ENCODE measurements around the gene STAT3.

Gene STAT3

DNA sequence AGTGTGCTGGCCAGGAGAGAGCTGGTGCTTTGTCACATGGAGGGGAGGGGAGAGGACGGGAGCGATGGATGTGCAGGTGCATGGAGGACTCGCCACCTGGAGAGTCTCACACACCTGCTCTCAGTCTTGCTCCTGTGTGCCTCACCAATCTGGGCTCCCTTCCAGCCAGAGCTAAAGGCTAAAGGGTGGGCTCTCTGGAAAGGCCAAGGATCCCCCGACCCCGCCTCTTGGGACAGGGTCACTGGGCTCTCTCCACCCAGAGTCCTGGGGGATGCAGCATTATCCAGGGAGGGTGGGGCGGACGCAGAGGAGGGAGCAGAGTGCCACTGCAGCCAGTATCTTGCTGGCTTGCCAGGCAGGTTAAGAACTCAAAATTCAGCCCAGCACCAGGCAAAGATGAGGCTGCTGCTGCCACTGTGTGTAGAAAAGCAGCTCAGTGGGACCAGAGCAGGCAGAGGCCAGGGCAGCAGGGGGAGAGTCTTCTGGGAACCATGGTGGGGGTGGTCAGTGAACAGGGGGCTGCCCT is 106.6 kb downstream of the STAT3 start:
- Histone ChIP-seq H3K36me3 (ENCODE audit: insufficient read depth, low read length) (no peaks in the 10 kb centered on the region), H3K9me3 (ENCODE audit: low read depth, low read length) (no peaks in the 10 kb centered on the region), H3K27ac (no peak overlapping the region), H3K9ac (ENCODE audit: insufficient read length) (no peak overlapping the region), H3K4me3 (no peak overlapping the region)
- TF ChIP-seq EZH2 (IDR thresholded peaks at IDR 0.05), result no peak
- no peak for TF ChIP-seq FOXP2 (optimal IDR thresholded peaks at IDR 0.05; ENCODE audit: control extremely low read depth, extremely low read length, insufficient read depth)
- no peak for TF ChIP-seq POLR2AphosphoS5 (IDR thresholded peaks at IDR 0.05; ENCODE audit: borderline replicate concordance, low read depth, low read length)
- DNase-seq (ENCODE audit: low read depth, low spot score), result no peak

DNA sequence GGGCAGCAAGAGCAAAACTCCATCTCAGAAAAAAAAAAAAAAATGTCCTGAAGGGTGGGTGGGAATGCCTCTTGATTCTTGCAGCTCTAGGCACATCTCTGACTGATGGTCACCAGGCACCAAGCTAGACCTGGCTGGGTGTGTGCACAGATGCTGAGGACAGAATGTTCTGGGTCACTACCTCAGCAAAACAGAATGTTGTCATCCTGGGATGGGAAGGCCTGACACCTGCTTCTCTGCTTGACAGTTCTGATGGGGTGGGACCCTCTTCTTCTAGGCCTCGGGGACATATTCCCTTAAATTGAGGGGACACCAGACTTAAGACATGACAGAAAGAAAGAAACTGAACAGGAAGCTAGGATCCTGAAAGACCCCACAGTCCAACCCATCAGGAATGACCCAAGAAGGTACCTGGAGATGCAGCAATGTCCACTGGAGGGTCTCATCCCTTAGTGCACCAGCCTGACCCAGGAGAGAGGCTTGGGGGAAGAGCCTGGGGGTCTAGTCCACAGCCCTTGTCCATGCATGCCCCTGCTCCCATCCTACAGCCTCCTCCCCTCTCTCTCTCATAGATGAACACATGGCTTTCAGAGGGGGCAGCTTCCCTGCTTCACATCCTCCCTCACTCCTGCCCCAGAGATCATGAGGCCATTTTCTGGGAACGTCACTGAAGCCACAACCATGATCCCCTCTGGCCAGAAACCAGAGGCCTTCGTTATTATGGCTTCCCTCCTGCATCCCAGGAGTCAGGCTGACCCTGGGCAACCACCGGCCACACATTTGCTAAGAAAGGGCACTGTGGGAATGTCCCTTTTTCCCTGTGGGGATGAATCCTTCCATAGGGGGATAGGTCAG is 108.2 kb downstream of the STAT3 start:
- DNase-seq (ENCODE audit: low read depth, low spot score), result no peak
- H3K9me3 ChIP-seq (ENCODE audit: low read depth, low read length), result no peaks in the 10 kb centered on the region
- TF ChIP-seq POLR2AphosphoS5 (IDR thresholded peaks at IDR 0.05; ENCODE audit: borderline replicate concordance, low read depth, low read length) (no peak), EZH2 (IDR thresholded peaks at IDR 0.05) (no peak), FOXP2 (optimal IDR thresholded peaks at IDR 0.05; ENCODE audit: control extremely low read depth, extremely low read length, insufficient read depth) (no peak)
- no peaks in the 10 kb centered on the region for H3K36me3 ChIP-seq (ENCODE audit: insufficient read depth, low read length)
- no peak overlapping the region for H3K4me3 ChIP-seq
- no peak overlapping the region for H3K27ac ChIP-seq
- no peak overlapping the region for H3K9ac ChIP-seq (ENCODE audit: insufficient read length)

DNA sequence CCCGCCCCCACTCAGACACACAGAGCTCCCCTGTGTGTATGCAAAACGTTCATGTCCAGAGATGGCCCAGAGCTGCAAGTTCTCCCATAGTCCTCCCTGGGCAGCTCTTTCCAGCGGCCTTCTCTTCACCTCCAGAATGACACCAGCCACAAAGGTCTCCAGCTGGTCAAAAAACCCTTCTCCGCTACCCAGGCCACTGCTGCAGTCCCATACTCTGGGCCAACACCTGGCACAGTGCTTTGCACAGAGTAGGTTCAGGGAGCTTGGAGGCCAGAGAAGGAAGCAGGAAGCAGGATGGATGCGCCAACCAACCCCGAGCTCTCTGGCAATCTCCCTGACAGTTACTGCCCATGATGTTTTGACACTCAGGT is 110.9 kb downstream of the STAT3 start:
- no peaks in the 10 kb centered on the region for H3K9me3 ChIP-seq (ENCODE audit: low read depth, low read length)
- no peak for DNase-seq (ENCODE audit: low read depth, low spot score)
- H3K4me3 ChIP-seq, result no peak overlapping the region
- H3K27ac ChIP-seq, result no peak overlapping the region
- TF ChIP-seq POLR2AphosphoS5 (IDR thresholded peaks at IDR 0.05; ENCODE audit: borderline replicate concordance, low read depth, low read length) (no peak), FOXP2 (optimal IDR thresholded peaks at IDR 0.05; ENCODE audit: control extremely low read depth, extremely low read length, insufficient read depth) (no peak), EZH2 (IDR thresholded peaks at IDR 0.05) (no peak)
- no peaks in the 10 kb centered on the region for H3K36me3 ChIP-seq (ENCODE audit: insufficient read depth, low read length)
- no peak overlapping the region for H3K9ac ChIP-seq (ENCODE audit: insufficient read length)

DNA sequence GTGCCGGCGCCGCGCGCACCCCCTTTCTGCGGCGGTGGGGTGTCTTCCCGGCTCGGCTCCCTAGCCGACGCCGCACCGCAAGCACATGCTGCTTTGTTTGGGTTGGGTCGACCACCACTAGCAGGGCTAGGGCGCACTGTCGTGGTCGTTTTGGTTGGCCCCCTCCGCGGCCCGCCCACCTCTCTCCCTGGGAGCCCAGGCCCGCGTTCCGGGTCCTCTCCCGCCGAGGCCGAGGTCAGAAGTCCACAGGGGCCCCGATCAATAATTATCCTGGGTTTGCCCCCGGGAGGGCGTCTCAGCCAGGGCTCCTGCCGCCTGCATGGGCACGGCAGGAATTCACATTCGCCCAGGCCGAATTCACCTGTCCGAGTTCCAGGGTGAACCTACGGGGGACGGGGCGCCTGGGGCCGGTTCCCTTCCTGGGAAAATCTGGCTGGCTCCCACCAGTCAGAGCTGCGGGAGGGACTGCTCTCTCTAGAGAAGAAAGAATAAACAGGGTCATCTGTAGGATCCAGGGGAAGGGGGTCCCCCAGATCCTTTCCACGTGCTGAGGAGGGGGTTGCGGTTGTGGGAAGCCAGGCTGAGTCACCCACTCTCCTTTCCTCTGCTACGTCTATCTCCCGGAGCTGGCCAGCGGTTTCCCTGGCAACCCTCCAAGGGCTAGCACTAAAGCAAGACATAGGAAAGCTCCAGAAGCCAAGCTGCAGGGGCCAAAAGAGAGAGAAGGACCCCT is 111.5 kb downstream of the STAT3 start:
- H3K9me3 ChIP-seq (ENCODE audit: low read depth, low read length), result no peaks in the 10 kb centered on the region
- peak overlapping the region; percentile 89 for H3K4me3 ChIP-seq
- H3K36me3 ChIP-seq (ENCODE audit: insufficient read depth, low read length), result no peaks in the 10 kb centered on the region
- TF ChIP-seq POLR2AphosphoS5 (IDR thresholded peaks at IDR 0.05; ENCODE audit: borderline replicate concordance, low read depth, low read length) (no peak), EZH2 (IDR thresholded peaks at IDR 0.05) (no peak), FOXP2 (optimal IDR thresholded peaks at IDR 0.05; ENCODE audit: control extremely low read depth, extremely low read length, insufficient read depth) (no peak)
- H3K27ac ChIP-seq, result no peak overlapping the region
- DNase-seq (ENCODE audit: low read depth, low spot score), result no peak
- peak overlapping the region; percentile 84 for H3K9ac ChIP-seq (ENCODE audit: insufficient read length)

- Histone ChIP-seq H3K4me3 (peak within 1 kb of the TSS; percentile 89), H3K36me3 (ENCODE audit: insufficient read depth, low read length) (no peaks in the 10 kb centered on the region), H3K27ac (no peak within 1 kb of the TSS), H3K9ac (ENCODE audit: insufficient read length) (peak within 1 kb of the TSS; percentile 84), H3K9me3 (ENCODE audit: low read depth, low read length) (no peaks in the 10 kb centered on the region)
- DNase-seq (ENCODE audit: low read depth, low spot score), result no peak
- TF ChIP-seq EZH2 (IDR thresholded peaks at IDR 0.05) (no peak), FOXP2 (optimal IDR thresholded peaks at IDR 0.05; ENCODE audit: control extremely low read depth, extremely low read length, insufficient read depth) (no peak), POLR2AphosphoS5 (IDR thresholded peaks at IDR 0.05; ENCODE audit: borderline replicate concordance, low read depth, low read length) (no peak)
Observed at GRCh38 chr17:42276359-42276608, 112.0 kb downstream of the STAT3 start, which contains the start of gene STAT5B. Gene STAT5B (minus strand): TSS chr17:42276391. CDS start chr17:42232127, 44,264 bp downstream.

GRCh38 chr17:42275527-42276358 is 112.5 kb downstream of the STAT3 start:
- Histone ChIP-seq H3K9ac (ENCODE audit: insufficient read length) (peak overlapping the region; percentile 76), H3K9me3 (ENCODE audit: low read depth, low read length) (no peaks in the 10 kb centered on the region), H3K27ac (no peak overlapping the region), H3K36me3 (ENCODE audit: insufficient read depth, low read length) (no peaks in the 10 kb centered on the region), H3K4me3 (peak overlapping the region; percentile 89)
- DNase-seq (ENCODE audit: low read depth, low spot score), result no peak
- TF ChIP-seq FOXP2 (optimal IDR thresholded peaks at IDR 0.05; ENCODE audit: control extremely low read depth, extremely low read length, insufficient read depth) (no peak), POLR2AphosphoS5 (IDR thresholded peaks at IDR 0.05; ENCODE audit: borderline replicate concordance, low read depth, low read length) (no peak), EZH2 (IDR thresholded peaks at IDR 0.05) (no peak)

DNA sequence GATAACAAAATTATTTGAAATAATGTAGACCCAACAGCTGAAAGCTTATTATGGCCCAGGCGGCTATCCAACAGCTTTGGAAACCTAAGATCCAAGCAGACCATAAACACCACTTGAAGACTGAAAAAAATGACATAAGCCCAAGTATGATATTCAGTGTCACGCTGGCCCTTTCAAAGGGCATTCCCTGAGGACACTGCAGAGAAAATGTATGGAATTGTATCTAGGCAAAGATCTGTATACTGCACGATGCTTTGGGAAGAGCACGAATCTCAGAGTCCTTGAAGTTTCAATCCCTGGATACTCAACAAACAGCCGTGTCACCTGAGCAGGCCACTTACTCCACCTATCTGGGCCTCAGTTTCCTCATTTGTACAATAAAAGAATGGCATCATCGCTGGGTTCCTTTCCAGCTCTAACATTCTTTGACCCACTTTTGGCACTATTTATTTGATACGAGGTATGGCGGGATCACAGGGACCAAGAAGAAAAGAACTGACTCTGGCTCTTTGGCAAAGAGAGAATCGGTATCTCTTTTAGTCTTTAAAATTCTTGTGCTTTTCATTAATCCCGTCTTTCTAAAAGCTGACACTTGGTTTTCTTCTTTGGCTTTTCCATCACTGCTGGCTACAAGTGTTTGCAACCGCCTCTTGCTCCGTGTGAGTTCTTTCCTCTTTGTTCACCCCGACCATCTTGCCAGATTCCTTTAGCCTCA is 113.3 kb downstream of the STAT3 start:
- Histone ChIP-seq H3K27ac (no peak overlapping the region), H3K4me3 (peak overlapping the region; percentile 89), H3K36me3 (ENCODE audit: insufficient read depth, low read length) (no peaks in the 10 kb centered on the region), H3K9me3 (ENCODE audit: low read depth, low read length) (no peaks in the 10 kb centered on the region), H3K9ac (ENCODE audit: insufficient read length) (peak overlapping the region; percentile 76)
- DNase-seq (ENCODE audit: low read depth, low spot score), result no peak
- TF ChIP-seq FOXP2 (optimal IDR thresholded peaks at IDR 0.05; ENCODE audit: control extremely low read depth, extremely low read length, insufficient read depth), result no peak
- TF ChIP-seq EZH2 (IDR thresholded peaks at IDR 0.05), result no peak
- TF ChIP-seq POLR2AphosphoS5 (IDR thresholded peaks at IDR 0.05; ENCODE audit: borderline replicate concordance, low read depth, low read length), result no peak

Measured in SK-N-MC (cell line).